ENCODE measurements around the gene CCDC85A. TPM values are rescaled to one million over a fixed set of nuclear protein-coding genes. Genes with fewer than 3 reads are reported as not detected.
A peak's percentile ranks its signal among the peaks of the same experiment; 100 is the strongest.

The CCDC85A gene
- total RNA-seq, 1 experiment from 2014 or later = 0.10 TPM

- Histone ChIP-seq H3K79me2 (ENCODE audit: insufficient read depth, low read length) (no peaks in the 10 kb centered on the region), H3K9ac (ENCODE audit: low read length) (no peak overlapping the region), H3K27me3 (ENCODE audit: insufficient read depth, low read length) (no peaks in the 10 kb centered on the region), H3K4me1 (ENCODE audit: control insufficient read depth in 1 of 2, insufficient read depth in 2 of 2, low read length in 2 of 2) (no peaks in the 10 kb centered on the region), H3K9me2 (ENCODE audit: insufficient read depth) (no peaks in the 10 kb centered on the region), H3K9me3 (ENCODE audit: control insufficient read depth in 1 of 2, insufficient read depth in 1 of 2, low read depth in 1 of 2, low read length in 2 of 2) (no peaks in the 10 kb centered on the region), H3K36me3 (ENCODE audit: control insufficient read depth in 1 of 2, insufficient read depth in 2 of 2, low read length in 2 of 2) (no peaks in the 10 kb centered on the region), H4K20me1 (ENCODE audit: insufficient read depth) (no peaks in the 10 kb centered on the region), H3K4me3 (replicated peaks in 1 of 2; ENCODE audit: low read depth in 1 of 2, low read length in 2 of 2) (no peak overlapping the region), H2AFZ (ENCODE audit: low read depth, low read length, poor library complexity, severe bottlenecking) (no peak overlapping the region), H3K4me2 (ENCODE audit: low read length) (no peak overlapping the region), H3K27ac (ENCODE audit: low read depth, low read length) (no peak overlapping the region)
- peak; percentile 35 for DNase-seq (ENCODE audit: low read depth, low spot score)
- ChIA-PET CTCF (interaction anchor here (1.3 to 1.7 kb wide), 2 partner anchors 8 to 558 kb away, joined by 5 to 9 read pairs; partner anchors contain the start of gene CCDC85A), POLR2A (no interaction called here), RAD21 (ENCODE audit: low non-redundant PET in 1 of 2, low total read pairs in 2 of 2, uncharacterized antibody in 2 of 2, unreplicated experiment in 2 of 2) (no interaction called here)
- TF ChIP-seq SIN3A (IDR thresholded peaks at IDR 0.05; ENCODE audit: low read depth) = no peak
- TF ChIP-seq EZH2 (IDR thresholded peaks at IDR 0.05) = no peak
- no peak for TF ChIP-seq EZH2phosphoT487 (IDR thresholded peaks at IDR 0.05; ENCODE audit: borderline replicate concordance)
- TF ChIP-seq RAD21 (IDR thresholded peaks at IDR 0.05; ENCODE audit: low read depth) = peak; percentile 86
- no peak for TF ChIP-seq SP1 (IDR thresholded peaks at IDR 0.05; ENCODE audit: low read depth)
- TF ChIP-seq, protein P1, sequence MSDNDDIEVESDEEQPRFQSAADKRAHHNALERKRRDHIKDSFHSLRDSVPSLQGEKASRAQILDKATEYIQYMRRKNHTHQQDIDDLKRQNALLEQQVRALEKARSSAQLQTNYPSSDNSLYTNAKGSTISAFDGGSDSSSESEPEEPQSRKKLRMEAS (IDR thresholded peaks at IDR 0.05) = no peak
- TF ChIP-seq JUND (IDR thresholded peaks at IDR 0.05) = no peak
- TF ChIP-seq ZBTB33 (IDR thresholded peaks at IDR 0.05; ENCODE audit: extremely low read depth, insufficient replicate concordance, low read length) = no peak
- no peak for TF ChIP-seq POLR2A (IDR thresholded peaks at IDR 0.05; ENCODE audit: borderline replicate concordance, extremely low read depth, insufficient read depth, insufficient read length)
- TF ChIP-seq TCF7L2 (IDR thresholded peaks at IDR 0.05; ENCODE audit: borderline replicate concordance, extremely low read depth, insufficient read depth, insufficient read length) = no peak
- TF ChIP-seq, protein P2, sequence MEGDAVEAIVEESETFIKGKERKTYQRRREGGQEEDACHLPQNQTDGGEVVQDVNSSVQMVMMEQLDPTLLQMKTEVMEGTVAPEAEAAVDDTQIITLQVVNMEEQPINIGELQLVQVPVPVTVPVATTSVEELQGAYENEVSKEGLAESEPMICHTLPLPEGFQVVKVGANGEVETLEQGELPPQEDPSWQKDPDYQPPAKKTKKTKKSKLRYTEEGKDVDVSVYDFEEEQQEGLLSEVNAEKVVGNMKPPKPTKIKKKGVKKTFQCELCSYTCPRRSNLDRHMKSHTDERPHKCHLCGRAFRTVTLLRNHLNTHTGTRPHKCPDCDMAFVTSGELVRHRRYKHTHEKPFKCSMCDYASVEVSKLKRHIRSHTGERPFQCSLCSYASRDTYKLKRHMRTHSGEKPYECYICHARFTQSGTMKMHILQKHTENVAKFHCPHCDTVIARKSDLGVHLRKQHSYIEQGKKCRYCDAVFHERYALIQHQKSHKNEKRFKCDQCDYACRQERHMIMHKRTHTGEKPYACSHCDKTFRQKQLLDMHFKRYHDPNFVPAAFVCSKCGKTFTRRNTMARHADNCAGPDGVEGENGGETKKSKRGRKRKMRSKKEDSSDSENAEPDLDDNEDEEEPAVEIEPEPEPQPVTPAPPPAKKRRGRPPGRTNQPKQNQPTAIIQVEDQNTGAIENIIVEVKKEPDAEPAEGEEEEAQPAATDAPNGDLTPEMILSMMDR (IDR thresholded peaks at IDR 0.05 in 2 of 3, conservative IDR thresholded peaks at IDR 0.05 in 1 of 3; ENCODE audit: borderline replicate concordance in 1 of 3, insufficient read depth in 1 of 3, low read depth in 2 of 3, low read length in 2 of 3) = peak; percentile 53 to 77 (median 63); a peak in 5 of 6 replicates
- no peak for TF ChIP-seq CBX3 (IDR thresholded peaks at IDR 0.05; ENCODE audit: low read depth)
- TF ChIP-seq ZFX (IDR thresholded peaks at IDR 0.05) = no peak
- peak; percentile 100 for ATAC-seq
- intact Hi-C loops (cut with micrococcal nuclease) = no loop called here
- no TSS peak for BruUV-seq (replicated peaks)
Observed at GRCh38 chr2:56191617-56192016, 7.8 kb downstream of the CCDC85A start.

All from HCT116 (cell line).